ENCODE measurements around the gene SAA2. TPM values are rescaled to one million over a fixed set of nuclear protein-coding genes. Genes with fewer than 3 reads are reported as not detected.

Gene SAA2
- total RNA-seq, 2 donors from 2014 or later = 4.2 to 14.2 TPM

GRCh38 chr11:18243783-18244362 lies 4.6 kb downstream of the SAA2 start:
- Histone ChIP-seq H3K9ac (ENCODE audit: low read depth in 2 of 2, low read length in 2 of 2) (no peak overlapping the region), H3K9me3 (no peaks in the 10 kb centered on the region), H3K4me3 (no peak overlapping the region), H3K36me3 (no peaks in the 10 kb centered on the region), H3K27ac (no peak overlapping the region), H3K27me3 (no peaks in the 10 kb centered on the region), H3K4me1 (no peaks in the 10 kb centered on the region)
- TF ChIP-seq CTCF (IDR thresholded peaks at IDR 0.05) = peak; percentile 78
- peak; percentile 76 for DNase-seq
- intact Hi-C loops (cut with DNase I) = no loop called here

- Histone ChIP-seq H3K27me3 (no peaks in the 10 kb centered on the region), H3K4me1 (no peaks in the 10 kb centered on the region), H3K27ac (no peak overlapping the region), H3K4me3 (no peak overlapping the region), H3K36me3 (no peaks in the 10 kb centered on the region), H3K9me3 (no peaks in the 10 kb centered on the region), H3K9ac (ENCODE audit: low read depth in 2 of 2, low read length in 2 of 2) (no peak overlapping the region)
- TF ChIP-seq CTCF (IDR thresholded peaks at IDR 0.05) = no peak
- DNase-seq = no peak
- intact Hi-C loops (cut with DNase I) = no loop called here
Observed at GRCh38 chr11:18239655-18240054, 8.8 kb downstream of the SAA2 start.

GRCh38 chr11:18236664-18237356 lies 11.7 kb downstream of the SAA2 start, which contains the start of gene SAA4:
Gene SAA4 (minus strand): TSS chr11:18236802. CDS start chr11:18235926, 876 bp downstream.
- no peak for DNase-seq
- intact Hi-C loops (cut with DNase I) = no loop called here
- Histone ChIP-seq H3K36me3 (no peaks in the 10 kb centered on the region), H3K9ac (ENCODE audit: low read depth in 2 of 2, low read length in 2 of 2) (no peak within 1 kb of the TSS), H3K27me3 (no peaks in the 10 kb centered on the region), H3K4me3 (no peak within 1 kb of the TSS), H3K4me1 (no peaks in the 10 kb centered on the region), H3K27ac (no peak within 1 kb of the TSS), H3K9me3 (no peaks in the 10 kb centered on the region)
- TF ChIP-seq CTCF (IDR thresholded peaks at IDR 0.05) = no peak

GRCh38 chr11:18235394-18236334 lies 12.8 kb downstream of the SAA2 start:
- TF ChIP-seq CTCF (IDR thresholded peaks at IDR 0.05) = no peak

GRCh38 chr11:18233912-18234311 lies 14.6 kb downstream of the SAA2 start:
- Histone ChIP-seq H3K36me3 (no peaks in the 10 kb centered on the region), H3K4me3 (no peak overlapping the region), H3K9ac (ENCODE audit: low read depth in 2 of 2, low read length in 2 of 2) (no peak overlapping the region), H3K27ac (no peak overlapping the region), H3K27me3 (no peaks in the 10 kb centered on the region), H3K9me3 (no peaks in the 10 kb centered on the region), H3K4me1 (no peaks in the 10 kb centered on the region)
- intact Hi-C loops (cut with DNase I) = no loop called here
- no peak for DNase-seq
- TF ChIP-seq CTCF (IDR thresholded peaks at IDR 0.05) = no peak

More at GRCh38 chr11:18235394-18236334, 12.8 kb downstream of the SAA2 start:
- no peaks in the 10 kb centered on the region for H3K36me3 ChIP-seq
- no peak for DNase-seq
- H3K27me3 ChIP-seq = no peaks in the 10 kb centered on the region
- H3K9me3 ChIP-seq = no peaks in the 10 kb centered on the region
- H3K4me3 ChIP-seq = no peak overlapping the region
- intact Hi-C loops (cut with DNase I) = no loop called here
- no peak overlapping the region for H3K27ac ChIP-seq
- no peaks in the 10 kb centered on the region for H3K4me1 ChIP-seq
- no peak overlapping the region for H3K9ac ChIP-seq (ENCODE audit: low read depth in 2 of 2, low read length in 2 of 2)
